Embryonic facial prominence (tissue), 1 donor: ENCODE measurements around the gene SPATA20.

Source experiments
- DNase-seq: peaks from one replicate; pipeline ENCODE4 v3.0.0-alpha.2; 2016; ENCODE audit errors: extremely low spot score

SPATA20 gene

DNA sequence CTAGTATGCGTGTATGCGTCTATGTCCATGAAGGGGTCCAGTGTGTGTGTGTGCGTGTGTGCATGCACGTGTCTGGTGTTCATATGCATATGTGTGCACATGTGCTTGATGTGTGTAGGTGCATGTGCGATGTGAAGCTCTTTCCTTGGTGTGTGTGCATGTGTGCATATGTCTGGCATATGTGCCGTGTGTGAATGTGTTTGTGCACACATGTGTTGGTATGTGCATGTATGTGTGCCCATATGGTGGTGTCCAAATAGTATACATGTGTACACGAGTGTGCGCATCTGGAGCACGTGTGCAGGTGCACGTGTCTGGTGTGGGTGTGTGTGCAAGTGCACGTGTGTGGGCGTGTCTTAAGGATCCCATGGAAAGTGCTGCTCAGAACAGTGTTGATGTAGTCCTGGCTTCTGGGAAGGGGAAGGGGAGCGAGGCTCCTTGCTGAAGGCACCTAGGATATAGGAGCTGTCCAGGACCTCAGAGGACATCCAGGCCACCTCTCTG, 30.5 kb downstream of the SPATA20 start:
- DNase-seq: no peak

DNA sequence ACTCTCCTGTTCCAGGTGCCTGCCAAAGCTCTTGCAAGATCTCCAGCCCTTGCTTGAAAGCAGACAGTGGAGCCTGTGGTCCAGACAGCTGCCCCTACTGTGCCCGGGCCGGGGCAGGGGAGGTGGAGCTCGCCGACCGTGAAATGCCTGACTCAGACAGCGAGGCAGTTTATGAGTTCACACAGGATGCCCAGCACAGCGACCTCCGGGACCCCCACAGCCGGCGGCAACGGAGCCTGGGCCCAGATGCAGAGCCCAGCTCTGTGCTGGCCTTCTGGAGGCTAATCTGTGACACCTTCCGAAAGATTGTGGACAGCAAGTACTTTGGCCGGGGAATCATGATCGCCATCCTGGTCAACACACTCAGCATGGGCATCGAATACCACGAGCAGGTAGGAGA, 31.2 kb downstream of the SPATA20 start:
- DNase-seq: no peak

DNA sequence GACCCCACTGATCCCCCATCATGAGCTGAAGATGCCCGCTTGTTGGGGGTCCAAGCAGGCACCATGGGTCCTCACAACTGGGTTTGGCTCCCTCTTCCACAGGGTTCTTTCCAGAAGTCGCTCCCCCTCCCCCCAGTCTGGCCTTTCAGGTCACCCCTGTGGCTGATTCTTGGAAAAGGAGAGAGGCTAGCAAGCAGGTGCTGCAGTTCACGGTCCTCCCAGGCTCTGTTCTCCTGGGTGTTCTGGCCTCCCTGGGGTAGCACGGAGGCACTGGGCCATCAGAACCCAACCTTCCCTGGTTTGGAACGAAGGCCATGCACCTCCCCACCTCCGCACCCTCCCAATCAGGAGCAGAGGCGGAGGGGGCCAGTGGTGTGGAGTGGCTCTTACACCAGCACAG, 32.4 kb downstream of the SPATA20 start:
- DNase-seq: no peak

DNA sequence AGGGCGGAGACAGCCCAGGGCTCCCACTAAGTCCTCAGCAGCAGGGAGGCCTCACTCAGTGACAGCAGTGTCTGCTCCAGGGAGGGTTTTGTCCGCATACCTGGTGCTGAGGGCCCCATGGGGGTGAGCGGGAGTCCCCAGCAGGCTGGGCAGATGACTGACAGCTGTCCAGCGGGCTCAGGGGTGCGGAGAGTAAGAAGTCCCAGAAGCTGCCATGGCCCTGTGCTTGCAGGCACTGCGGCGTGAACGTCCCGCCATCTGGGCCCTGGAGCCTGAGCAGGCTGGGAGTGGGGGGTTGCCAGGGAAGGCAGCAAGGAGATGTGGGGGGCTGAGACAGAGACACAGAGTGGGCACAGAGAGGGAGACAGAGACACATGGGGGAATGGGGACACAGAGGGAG, 33.7 kb downstream of the SPATA20 start:
- DNase-seq: no peak

DNA sequence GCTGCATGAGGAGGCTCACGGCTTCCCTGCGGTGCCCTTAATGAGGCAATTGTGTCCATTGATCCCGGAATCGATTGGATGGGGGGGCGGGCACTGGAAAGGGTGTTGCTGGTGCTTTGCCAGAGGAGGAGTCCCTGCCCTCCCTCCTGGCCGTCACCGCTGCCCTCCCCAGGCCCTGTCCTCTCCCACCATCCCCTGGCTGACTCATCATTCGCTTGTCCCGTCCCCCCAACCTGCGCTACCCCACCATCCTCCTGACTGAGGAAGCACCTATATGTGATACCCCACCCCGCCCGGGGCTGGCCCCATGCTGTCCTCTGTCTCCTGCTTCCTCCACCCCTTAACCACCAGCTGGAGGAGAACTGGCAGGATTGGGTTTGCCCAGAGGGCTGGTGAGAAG, 34.3 kb downstream of the SPATA20 start:
- no peak for DNase-seq

DNA sequence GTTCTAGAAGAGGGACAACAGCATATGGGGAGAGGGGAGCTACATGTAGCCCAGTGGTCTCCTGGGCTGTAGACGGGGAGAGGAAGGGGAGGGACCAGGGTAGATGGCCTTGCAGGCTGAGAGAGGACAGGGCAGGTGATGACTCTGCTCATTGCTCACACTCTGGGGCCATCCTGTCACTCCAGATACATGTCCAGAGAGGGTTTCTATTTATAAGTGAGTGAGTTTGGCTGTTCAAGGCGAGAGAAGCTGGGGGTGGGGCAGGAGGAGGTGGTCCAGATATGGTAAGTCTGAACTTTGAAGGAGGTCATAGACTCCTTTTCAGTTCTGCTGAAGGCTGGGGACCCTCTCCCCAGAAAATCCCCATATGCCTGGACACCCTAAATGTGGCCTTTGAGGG, 35.8 kb downstream of the SPATA20 start:
- no peak for DNase-seq

DNA sequence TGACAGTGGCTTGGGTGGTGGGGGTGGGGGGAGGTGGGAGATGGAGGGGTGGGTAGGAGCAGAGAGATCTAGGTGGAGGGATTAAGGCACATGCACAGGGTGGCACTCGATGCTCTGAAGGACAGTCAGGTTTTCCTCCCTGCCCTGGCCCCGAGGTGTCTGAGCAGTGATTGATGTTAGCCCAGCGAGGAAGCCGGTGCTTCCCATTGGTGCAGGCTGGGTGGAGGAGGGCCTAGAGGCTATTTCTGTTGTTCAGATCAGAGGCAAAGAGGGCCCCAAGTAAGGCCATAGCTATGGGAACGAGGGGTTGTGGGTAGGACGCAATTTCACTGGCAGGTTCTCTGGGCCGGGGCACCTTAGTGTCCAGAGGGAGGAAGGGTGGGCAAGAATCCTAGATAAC, 36.7 kb downstream of the SPATA20 start:
- DNase-seq: no peak

DNA sequence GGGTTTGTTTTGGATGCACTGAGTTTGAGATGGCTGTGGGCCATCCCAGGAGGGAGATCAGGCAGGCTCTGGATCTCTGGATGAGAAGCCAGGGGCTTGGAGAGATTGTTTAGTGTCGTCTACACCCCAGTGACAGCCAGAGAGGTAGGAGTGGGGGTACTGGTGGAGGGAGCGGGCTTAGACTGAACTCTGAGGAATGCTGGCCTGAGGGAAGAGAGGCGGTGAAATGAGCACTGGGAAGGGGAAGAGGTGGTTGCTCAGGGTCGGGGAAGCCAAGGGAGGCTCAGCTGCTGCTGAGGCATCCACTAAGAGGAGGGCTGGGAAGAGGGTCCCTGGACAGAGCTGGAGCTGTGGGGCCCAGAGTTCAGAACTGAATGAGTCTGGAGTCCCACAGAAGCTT, 37.1 kb downstream of the SPATA20 start:
- no peak for DNase-seq

DNA sequence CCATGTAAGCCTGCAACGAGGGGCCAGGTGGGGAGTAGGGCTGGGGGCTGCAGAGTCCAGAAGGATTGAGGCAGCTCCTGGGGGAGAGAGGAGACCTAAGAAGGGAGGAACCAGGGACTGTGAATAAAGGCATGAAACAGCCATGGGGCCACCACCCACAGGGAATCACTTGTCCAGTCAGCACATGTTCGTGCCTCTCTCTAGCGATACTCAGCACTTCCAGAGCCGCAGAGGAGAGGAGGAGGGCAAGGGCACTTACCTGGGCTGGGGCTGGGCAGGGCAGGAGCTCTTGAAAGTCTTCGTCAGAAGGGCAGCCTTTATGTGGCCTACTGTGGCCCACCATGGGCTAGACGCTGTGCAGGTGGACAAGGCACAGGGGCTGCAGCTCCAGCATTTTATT, 37.8 kb downstream of the SPATA20 start:
- no peak for DNase-seq

DNA sequence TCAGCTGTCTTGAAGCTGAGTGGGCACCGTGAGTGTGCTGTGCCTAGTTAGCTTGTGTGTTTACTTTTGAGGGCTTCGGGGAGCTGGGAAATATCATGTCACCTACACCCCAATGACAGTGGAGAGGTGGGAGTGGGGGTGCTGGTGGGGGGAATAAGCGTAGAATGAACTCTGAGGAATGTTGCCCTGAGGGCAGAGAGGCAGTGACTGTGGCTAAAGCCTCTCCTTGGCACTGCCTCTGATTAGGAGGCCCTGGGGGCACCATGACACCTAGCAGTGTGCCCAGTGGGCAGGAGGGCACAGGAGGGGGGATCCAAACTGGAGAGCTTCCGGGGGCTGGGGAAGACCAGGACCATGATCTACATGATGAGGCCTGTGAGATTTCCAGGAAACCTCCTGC, 38.4 kb downstream of the SPATA20 start:
- no peak for DNase-seq

DNA sequence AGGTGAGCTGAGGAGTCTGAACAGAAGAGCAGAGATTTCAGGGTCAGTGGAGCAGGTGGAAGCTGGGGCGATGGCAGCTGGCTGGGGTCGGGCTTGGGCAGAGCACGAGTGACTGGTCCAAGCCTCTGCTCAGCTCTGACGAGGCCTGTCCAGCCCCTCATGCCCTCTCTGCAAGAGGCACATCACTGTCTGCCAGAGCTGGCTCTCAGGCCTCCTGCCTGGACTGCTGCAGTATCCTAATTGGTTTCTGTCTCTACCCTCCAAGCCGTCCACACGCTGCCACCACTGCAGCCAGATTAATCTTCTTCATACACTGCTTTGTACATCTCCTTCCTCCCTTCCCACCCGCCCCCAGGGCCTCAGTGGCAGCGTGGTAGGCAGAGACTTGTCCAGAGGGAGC, 38.9 kb downstream of the SPATA20 start:
- no peak for DNase-seq

DNA sequence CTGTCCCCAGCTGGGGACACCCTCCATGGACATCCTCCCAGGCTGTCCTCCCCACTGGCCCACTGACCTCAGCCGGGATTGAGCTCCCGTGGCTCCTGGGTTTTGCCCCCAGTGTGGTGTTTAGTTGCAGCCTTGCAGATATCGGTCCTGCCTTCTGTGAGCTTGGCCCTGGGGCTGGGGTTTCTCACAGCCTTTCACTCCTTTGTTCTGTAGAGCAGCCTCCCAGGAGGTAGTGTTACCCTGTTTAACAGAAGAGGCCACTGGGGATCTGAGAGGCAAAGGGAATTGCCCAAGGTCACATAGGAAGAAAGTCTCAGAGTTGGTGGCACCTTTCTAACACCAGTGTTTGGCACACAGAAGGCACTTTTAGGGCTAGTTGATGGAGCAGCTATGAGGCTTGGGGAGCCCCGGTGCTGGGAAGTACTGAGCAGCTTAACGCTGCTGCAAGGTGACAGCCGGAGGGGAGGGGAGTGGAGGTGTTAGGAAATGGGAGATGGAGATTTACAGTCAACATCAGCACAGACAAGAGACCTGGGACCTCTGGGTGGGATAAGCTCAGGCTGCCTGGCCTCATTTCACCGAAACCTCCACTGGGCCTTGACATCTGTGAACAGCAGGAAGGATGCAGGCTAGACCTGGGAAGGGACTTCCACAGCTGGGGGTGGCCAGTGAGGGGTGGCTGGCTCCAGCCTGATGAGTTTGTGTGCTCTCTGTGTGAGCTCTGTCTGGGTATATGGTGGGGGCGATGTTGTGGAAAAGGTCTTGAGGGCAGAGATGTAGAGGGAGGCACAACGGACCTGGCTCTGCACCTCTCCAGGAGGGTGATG, 39.7 kb downstream of the SPATA20 start:
- DNase-seq: no peak

DNA sequence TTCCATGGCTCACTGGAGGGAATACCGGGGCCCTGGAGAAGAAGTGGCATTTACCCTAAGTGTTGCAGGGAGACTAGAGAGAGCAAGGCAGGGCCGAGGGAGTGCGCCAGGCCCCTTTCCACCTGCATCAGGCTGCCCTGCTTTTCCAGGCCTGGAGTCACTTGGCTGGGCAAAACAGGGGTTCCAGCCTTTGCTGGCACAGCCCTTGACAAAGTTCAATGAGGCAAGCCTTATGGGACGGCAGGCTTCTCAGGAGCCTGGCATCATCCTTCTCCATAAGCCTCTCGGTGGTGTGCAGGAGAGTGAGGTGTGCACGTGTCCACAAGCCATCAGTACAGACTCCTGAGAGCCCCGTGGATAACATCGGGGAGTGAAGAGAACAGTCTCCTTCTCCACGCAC, 40.6 kb downstream of the SPATA20 start:
- DNase-seq: no peak

DNA sequence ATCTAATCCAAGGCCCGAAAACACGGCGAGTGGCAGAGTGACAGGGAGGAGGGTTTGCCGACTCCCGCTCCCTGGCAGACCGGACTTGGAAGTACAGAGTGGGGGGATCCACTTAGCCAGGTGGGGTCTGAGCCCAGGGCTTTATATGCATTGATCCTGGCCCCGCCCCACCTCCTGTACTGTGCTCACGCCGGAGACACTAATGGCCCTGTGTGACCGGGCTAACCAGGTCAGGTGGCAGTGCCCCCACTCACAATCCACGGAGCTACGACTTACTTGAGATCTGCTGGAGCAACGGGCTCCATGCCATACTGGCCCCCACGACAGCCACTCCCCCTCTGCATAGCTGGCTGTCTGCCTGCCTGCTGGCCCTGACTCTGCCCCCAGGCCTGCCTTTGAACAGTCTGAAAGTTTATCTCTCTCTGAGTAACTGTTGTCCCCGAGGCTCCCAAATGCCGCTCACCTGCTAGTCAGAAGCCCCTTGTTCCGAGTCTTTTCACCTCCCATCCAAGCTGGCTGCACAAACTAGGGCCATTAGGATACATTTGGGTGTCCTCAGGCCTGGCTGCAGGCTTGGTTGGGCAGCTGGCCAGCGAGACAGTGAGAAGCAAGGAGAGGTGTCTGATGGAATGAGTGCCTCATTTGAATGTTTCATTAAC, 41.5 kb downstream of the SPATA20 start:
- no peak for DNase-seq

DNA sequence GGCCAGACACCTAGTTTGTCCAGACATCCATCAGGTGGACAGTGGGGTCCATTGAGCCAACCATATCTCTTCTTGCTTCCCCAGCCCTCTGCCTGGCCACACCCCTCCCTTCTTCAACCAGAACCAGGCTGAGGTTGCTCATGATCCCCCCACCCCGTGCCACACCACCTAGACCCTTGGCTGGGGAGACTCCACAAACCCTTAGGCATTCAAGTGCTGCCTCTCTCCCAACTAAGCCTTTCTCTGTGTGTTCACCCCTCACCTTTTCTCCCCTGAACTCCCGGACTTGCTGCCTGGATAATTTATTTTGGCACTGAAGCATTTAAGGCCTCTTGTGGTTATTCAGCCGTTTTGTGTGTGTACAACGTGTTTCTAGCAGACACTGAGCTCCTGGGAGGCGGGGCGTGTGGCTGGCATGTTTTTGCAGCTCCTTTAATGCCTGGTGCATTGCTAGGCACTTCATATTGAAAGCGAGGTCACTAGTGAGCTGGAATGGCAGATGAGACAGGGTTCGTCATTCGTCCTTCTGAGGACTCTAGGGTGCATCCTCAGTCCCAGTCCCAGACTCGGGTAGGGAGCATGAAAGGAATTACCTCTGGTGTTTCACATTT, 42.2 kb downstream of the SPATA20 start:
- DNase-seq: no peak

DNA sequence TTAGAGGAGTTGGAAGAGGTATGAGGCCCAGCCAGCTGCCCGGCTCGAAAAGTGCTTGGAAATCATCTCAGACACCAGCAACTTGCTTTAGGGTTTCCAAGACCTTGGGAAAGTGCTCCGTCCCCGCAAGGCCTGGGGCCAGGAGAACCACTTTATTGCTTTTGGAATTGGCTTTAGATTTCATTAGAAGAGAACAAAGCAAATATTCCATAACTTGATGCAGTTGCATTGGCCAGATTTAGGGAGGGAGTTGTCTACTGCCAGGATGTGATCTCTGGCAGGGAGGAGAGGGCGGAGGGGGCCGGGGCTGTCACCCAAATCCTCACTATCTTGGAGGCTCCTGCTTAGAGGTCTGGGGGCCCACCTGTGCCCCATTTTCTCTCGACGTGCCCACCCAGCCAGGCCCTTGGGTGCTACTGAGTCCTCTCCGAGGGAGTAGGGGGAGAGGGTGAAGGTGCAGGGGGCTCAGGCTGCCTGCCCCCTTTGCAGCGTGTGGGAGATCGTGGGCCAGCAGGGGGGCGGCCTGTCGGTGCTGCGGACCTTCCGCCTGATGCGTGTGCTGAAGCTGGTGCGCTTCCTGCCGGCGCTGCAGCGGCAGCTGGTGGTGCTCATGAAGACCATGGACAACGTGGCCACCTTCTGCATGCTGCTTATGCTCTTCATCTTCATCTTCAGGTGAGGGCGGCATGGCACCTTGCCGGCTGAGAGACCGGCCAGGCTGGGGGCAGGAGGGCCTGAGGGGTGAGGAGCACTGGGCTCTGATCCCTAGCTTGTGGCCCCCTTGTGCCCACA, 44.2 kb downstream of the SPATA20 start:
- DNase-seq: no peak

DNA sequence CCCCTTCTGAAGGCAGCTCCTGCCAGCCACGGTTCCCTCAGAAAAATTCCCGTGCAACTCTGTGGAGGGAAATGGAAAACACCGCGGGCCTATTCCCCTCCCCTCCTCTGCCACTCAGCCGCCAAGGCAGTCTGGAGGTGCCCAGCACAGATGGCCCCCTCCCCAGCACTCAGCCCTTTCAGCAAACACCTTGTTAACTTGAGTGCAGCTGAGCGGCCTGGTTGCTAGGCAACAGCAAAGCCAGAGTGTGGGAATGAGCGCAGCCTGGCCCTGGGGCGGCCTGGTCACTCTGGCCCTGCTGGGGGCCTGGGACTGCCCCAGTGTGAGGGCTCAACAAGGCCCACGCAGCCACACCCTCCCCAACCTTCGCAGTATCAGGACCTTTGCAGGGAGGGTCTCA, 46.3 kb downstream of the SPATA20 start:
- no peak for DNase-seq

DNA sequence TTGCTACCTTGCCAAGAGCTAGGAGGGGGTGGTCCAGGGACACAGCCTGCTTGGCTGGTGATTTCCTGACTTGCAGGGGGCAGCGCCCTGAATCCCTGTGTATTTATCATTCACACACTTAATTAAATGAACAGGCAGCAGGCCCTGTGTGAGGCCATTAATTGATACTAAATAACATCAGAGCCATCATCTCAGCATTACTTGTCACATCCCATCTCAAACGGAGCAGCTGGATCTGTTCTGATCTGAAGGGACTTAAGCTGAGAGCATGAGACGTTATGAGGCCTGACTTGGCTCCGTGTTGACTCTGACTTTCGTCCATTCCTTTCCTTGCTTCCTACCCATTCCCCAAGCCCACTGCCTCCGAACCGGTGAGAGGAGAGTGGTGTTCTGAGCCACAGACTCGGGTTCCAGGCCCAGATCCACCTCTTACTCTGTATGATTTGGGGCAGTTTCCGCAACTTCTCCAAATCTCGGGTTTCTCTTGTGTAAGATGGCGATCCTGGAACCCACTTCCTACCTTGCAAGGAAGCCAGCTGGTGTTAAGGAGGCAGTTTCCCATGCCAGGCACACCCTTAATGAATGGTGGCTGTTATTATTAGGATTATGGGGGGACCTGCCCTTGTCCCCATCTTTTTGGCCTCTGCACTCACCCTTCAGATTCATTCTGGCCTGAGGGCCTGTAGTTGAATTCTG, 47.3 kb downstream of the SPATA20 start:
- DNase-seq: no peak

DNA sequence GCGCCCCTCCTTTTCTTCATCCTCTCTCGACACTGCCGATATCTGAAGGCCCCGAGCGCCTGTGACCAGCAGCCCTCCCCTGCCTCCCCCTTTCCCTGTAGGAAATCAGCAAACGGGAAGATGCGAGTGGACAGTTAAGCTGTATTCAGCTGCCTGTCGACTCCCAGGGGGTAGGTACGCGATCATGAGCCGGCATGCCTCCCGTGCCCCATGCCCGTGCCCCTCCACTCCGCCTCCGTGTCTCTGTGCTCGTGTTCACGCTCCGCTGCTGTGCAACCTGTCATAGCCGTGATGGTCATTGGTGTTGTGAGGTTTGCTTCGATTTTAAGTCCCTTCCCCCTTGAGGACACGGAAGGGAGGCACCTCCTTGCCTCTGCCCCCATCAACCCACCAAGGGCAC, 47.9 kb downstream of the SPATA20 start:
- no peak for DNase-seq

DNA sequence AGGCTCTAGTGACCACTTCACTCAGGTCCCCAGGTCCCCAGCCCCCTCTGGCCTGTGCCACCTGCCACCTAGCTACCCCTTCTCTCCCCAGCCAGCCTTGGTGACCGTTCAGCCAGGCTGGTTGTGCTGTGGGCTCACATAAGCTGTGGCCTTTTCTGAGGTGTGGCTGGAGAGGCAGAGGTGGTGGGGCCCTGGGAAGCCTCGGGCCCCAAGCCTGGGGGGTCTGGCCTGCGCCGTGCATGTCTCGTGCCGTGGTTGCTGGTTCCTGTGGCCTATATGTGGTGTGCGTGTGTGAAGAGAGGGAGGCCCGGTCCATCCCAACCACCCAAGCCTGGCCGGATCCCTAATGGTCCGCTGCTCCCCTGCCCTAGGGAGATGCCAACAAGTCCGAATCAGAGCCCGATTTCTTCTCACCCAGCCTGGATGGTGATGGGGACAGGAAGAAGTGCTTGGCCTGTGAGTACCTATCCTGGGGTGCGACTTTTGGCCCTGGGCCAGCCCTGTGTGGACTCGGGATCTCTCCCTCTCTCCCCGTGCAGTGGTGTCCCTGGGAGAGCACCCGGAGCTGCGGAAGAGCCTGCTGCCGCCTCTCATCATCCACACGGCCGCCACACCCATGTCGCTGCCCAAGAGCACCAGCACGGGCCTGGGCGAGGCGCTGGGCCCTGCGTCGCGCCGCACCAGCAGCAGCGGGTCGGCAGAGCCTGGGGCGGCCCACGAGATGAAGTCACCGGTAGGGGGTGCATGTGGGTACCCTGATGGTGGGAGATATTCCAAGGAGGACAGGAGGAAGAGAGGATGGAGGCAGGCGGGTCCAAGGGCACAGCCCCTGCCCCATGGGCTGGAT, 49.4 kb downstream of the SPATA20 start:
- no peak for DNase-seq

DNA sequence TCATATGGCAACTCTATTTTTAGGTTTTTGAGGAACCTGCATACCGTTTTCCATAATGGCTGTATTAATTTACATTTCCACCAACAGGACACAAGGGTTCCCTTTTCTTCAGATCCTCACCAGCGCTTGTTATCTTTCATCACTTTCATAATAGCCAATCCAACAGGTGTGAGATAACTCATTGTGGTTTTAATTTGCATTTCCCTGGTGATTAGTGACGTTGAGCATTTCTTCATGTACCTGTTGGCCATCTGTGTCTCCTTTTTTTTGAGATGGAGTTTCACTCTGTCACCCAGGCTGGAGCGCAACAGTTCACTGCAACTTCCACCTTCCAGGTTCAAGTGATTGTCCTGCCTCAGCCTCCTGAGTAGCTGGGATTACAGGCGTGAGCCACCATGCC, 51.5 kb downstream of the SPATA20 start:
- no peak for DNase-seq
